ENCODE measurements around the gene MED15.

DNA sequence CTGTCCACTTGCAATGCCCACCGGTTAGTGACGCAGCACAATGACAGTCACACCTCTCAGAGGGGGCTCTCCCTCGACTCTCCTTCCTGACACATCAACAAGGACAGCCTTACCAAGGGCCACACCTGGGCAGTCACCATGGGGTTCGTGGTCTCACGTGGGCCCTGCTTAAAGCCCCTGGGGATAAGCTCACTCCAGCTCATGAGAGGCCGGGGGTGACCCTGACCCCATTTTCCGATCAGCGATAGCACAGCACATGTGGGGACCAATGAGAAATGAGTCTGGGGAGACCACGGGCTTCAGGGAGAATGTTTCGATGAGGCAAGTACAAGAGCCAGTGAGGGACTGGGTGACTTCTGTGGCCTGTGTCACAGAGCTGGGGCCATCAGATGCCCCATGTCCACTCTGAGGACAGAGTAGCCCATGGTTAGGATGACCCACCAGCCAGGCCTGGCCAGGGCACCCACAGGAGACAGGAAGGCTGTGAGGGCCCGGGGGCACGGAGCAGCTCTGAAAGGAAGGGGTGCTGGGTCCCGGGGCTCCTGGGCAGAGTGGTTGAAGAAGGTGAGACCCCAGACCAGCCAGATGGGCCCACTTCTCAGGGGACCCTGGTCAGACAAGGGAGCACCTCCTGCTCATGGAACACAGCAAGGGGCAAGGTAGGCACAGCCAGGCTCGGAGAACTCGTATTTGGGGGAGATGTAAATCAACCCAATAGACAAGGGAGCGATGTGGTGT is 128.8 kb downstream of the MED15 start:
- TF ChIP-seq, protein P1, sequence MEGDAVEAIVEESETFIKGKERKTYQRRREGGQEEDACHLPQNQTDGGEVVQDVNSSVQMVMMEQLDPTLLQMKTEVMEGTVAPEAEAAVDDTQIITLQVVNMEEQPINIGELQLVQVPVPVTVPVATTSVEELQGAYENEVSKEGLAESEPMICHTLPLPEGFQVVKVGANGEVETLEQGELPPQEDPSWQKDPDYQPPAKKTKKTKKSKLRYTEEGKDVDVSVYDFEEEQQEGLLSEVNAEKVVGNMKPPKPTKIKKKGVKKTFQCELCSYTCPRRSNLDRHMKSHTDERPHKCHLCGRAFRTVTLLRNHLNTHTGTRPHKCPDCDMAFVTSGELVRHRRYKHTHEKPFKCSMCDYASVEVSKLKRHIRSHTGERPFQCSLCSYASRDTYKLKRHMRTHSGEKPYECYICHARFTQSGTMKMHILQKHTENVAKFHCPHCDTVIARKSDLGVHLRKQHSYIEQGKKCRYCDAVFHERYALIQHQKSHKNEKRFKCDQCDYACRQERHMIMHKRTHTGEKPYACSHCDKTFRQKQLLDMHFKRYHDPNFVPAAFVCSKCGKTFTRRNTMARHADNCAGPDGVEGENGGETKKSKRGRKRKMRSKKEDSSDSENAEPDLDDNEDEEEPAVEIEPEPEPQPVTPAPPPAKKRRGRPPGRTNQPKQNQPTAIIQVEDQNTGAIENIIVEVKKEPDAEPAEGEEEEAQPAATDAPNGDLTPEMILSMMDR (IDR thresholded peaks at IDR 0.05 in 4 of 5, conservative IDR thresholded peaks at IDR 0.05 in 1 of 5): no peak
- no peak for TF ChIP-seq POLR2A (IDR thresholded peaks at IDR 0.05)

Measured in gastrocnemius medialis (tissue), 4 donors.